ENCODE results near the gene MARCHF6. TPM values are rescaled to one million over a fixed set of nuclear protein-coding genes. Genes with fewer than 3 reads are reported as not detected.

Gene MARCHF6
- total and polyA plus RNA-seq, 2 experiments from 2014 or later, result 70.9 to 91.1 TPM

- no peak for DNase-seq (ENCODE audit: low spot score)
- WGBS (ENCODE audit: low lambda C conversion rate, missing lambda C conversion rate), result 84% methylated on average over 5 of the region's 5 CpGs
- no peaks in the 10 kb centered on the region for H3K9me3 ChIP-seq (ENCODE audit: low read depth)
- H3K27me3 ChIP-seq, result no peaks in the 10 kb centered on the region
- H3K4me1 ChIP-seq (ENCODE audit: insufficient read depth), result no peaks in the 10 kb centered on the region
- H3K4me2 ChIP-seq, result no peak overlapping the region
- no peak overlapping the region for H2AFZ ChIP-seq
- H3K27ac ChIP-seq, result no peak overlapping the region
- no peak for TF ChIP-seq EZH2 (IDR thresholded peaks at IDR 0.05; ENCODE audit: borderline replicate concordance)
- no peak for TF ChIP-seq CTCF (IDR thresholded peaks at IDR 0.05; ENCODE audit: poor library complexity)
- no peak for TF ChIP-seq EZH2phosphoT487 (IDR thresholded peaks at IDR 0.05; ENCODE audit: low read depth, severe bottlenecking, unreplicated experiment)
- H3K4me3 ChIP-seq, result no peak overlapping the region
- peaks cover 5% of the 10 kb centered on the region for H3K79me2 ChIP-seq
- H3K9me2 ChIP-seq (replicated peaks; ENCODE audit: insufficient read depth), result no peaks in the 10 kb centered on the region
- no peaks in the 10 kb centered on the region for H4K20me1 ChIP-seq (ENCODE audit: insufficient read depth, poor library complexity, severe bottlenecking)
- no peaks in the 10 kb centered on the region for H3K36me3 ChIP-seq (replicated peaks; ENCODE audit: insufficient read depth, low read depth)
Observed at GRCh38 chr5:10396552-10396951, 43.1 kb downstream of the MARCHF6 start.

- Histone ChIP-seq H3K4me3 (no peak overlapping the region), H2AFZ (no peak overlapping the region), H3K4me1 (ENCODE audit: insufficient read depth) (no peaks in the 10 kb centered on the region), H3K27me3 (no peaks in the 10 kb centered on the region), H3K9me2 (replicated peaks; ENCODE audit: insufficient read depth) (no peaks in the 10 kb centered on the region), H3K36me3 (replicated peaks; ENCODE audit: insufficient read depth, low read depth) (no peaks in the 10 kb centered on the region), H3K79me2 (no peaks in the 10 kb centered on the region), H3K27ac (no peak overlapping the region), H4K20me1 (ENCODE audit: insufficient read depth, poor library complexity, severe bottlenecking) (no peaks in the 10 kb centered on the region), H3K9me3 (ENCODE audit: low read depth) (no peaks in the 10 kb centered on the region), H3K4me2 (no peak overlapping the region)
- TF ChIP-seq EZH2phosphoT487 (IDR thresholded peaks at IDR 0.05; ENCODE audit: low read depth, severe bottlenecking, unreplicated experiment), result no peak
- TF ChIP-seq CTCF (IDR thresholded peaks at IDR 0.05; ENCODE audit: poor library complexity), result no peak
- TF ChIP-seq EZH2 (IDR thresholded peaks at IDR 0.05; ENCODE audit: borderline replicate concordance), result no peak
- no peak for DNase-seq (ENCODE audit: low spot score)
Observed at GRCh38 chr5:10399839-10400238, 46.3 kb downstream of the MARCHF6 start.

GRCh38 chr5:10400411-10400810, 46.9 kb downstream of the MARCHF6 start:
- H3K4me2 ChIP-seq, result no peak overlapping the region
- H3K36me3 ChIP-seq (replicated peaks; ENCODE audit: insufficient read depth, low read depth), result no peaks in the 10 kb centered on the region
- 96% methylated on average over 2 of the region's 2 CpGs for WGBS (ENCODE audit: low lambda C conversion rate, missing lambda C conversion rate)
- DNase-seq (ENCODE audit: low spot score), result no peak
- no peaks in the 10 kb centered on the region for H3K79me2 ChIP-seq
- no peak overlapping the region for H3K4me3 ChIP-seq
- no peaks in the 10 kb centered on the region for H3K9me3 ChIP-seq (ENCODE audit: low read depth)
- no peak overlapping the region for H3K27ac ChIP-seq
- no peaks in the 10 kb centered on the region for H3K4me1 ChIP-seq (ENCODE audit: insufficient read depth)
- no peak for TF ChIP-seq EZH2 (IDR thresholded peaks at IDR 0.05; ENCODE audit: borderline replicate concordance)
- TF ChIP-seq CTCF (IDR thresholded peaks at IDR 0.05; ENCODE audit: poor library complexity), result no peak
- TF ChIP-seq EZH2phosphoT487 (IDR thresholded peaks at IDR 0.05; ENCODE audit: low read depth, severe bottlenecking, unreplicated experiment), result no peak
- H3K9me2 ChIP-seq (replicated peaks; ENCODE audit: insufficient read depth), result no peaks in the 10 kb centered on the region
- H4K20me1 ChIP-seq (ENCODE audit: insufficient read depth, poor library complexity, severe bottlenecking), result no peaks in the 10 kb centered on the region
- H2AFZ ChIP-seq, result no peak overlapping the region
- no peaks in the 10 kb centered on the region for H3K27me3 ChIP-seq

- no peak overlapping the region for H2AFZ ChIP-seq
- no peaks in the 10 kb centered on the region for H3K4me1 ChIP-seq (ENCODE audit: insufficient read depth)
- H3K9me2 ChIP-seq (replicated peaks; ENCODE audit: insufficient read depth), result no peaks in the 10 kb centered on the region
- TF ChIP-seq EZH2 (IDR thresholded peaks at IDR 0.05; ENCODE audit: borderline replicate concordance), result no peak
- no peak for TF ChIP-seq CTCF (IDR thresholded peaks at IDR 0.05; ENCODE audit: poor library complexity)
- TF ChIP-seq EZH2phosphoT487 (IDR thresholded peaks at IDR 0.05; ENCODE audit: low read depth, severe bottlenecking, unreplicated experiment), result no peak
- no peak for DNase-seq (ENCODE audit: low spot score)
- no peaks in the 10 kb centered on the region for H3K9me3 ChIP-seq (ENCODE audit: low read depth)
- no peaks in the 10 kb centered on the region for H3K36me3 ChIP-seq (replicated peaks; ENCODE audit: insufficient read depth, low read depth)
- no peak overlapping the region for H3K4me3 ChIP-seq
- no peaks in the 10 kb centered on the region for H3K27me3 ChIP-seq
- no peaks in the 10 kb centered on the region for H3K79me2 ChIP-seq
- H3K27ac ChIP-seq, result no peak overlapping the region
- WGBS (ENCODE audit: low lambda C conversion rate, missing lambda C conversion rate), result 90% methylated on average over 3 of the region's 3 CpGs
- no peaks in the 10 kb centered on the region for H4K20me1 ChIP-seq (ENCODE audit: insufficient read depth, poor library complexity, severe bottlenecking)
- no peak overlapping the region for H3K4me2 ChIP-seq
Observed at GRCh38 chr5:10400831-10401230, 47.3 kb downstream of the MARCHF6 start.

All from hepatocyte (in vitro differentiated cells).